HepG2 (cell line): ENCODE data around the gene RECQL. TPM values are rescaled to one million over a fixed set of nuclear protein-coding genes. Genes with fewer than 3 reads are reported as not detected.

Experiments used
- CBFB ChIP-seq: sonication (generic); formaldehyde crosslinking; IDR thresholded peaks from 2 replicates; pipeline ENCODE4 v1.4.0; 2020; ENCODE audit warnings: missing genetic modification reagents
- CCDC6 ChIP-seq: sonication (generic); formaldehyde crosslinking; IDR thresholded peaks from 2 replicates; pipeline ENCODE4 v1.8.1; 2022; ENCODE audit warnings: mild to moderate bottlenecking, missing genetic modification reagents, moderate library complexity
- ERF ChIP-seq: IDR thresholded peaks from 2 replicates; pipeline ENCODE4 v1.6.1; 2018; ENCODE audit warnings: missing biosample characterization, missing genetic modification reagents
- ESRRA ChIP-seq: sonication (generic); formaldehyde crosslinking; IDR thresholded peaks from 2 replicates; pipeline ENCODE4 v1.5.1; 2020; ENCODE audit warnings: mild to moderate bottlenecking, low read depth, missing genetic modification reagents
- RBFOX2 ChIP-seq: fragments of 200-400 bp; formaldehyde crosslinking; IDR thresholded peaks from 2 replicates; pipeline ENCODE4 v1.6.1; 2017; ENCODE audit warnings: low read depth, mild to moderate bottlenecking, low read length
- RNF2 ChIP-seq: fragments of 450-650 bp; conservative IDR thresholded peaks from 2 replicates; pipeline ENCODE4 v1.6.1; 2016; ENCODE audit warnings: low read depth
- TRIM24 ChIP-seq: sonication (generic); formaldehyde crosslinking; IDR thresholded peaks from 2 replicates; pipeline ENCODE4 v1.8.0; 2022; ENCODE audit warnings: mild to moderate bottlenecking, missing genetic modification reagents
- ZNF142 ChIP-seq: sonication (generic); formaldehyde crosslinking; IDR thresholded peaks from 2 replicates; pipeline ENCODE4 v1.4.0; 2020; ENCODE audit warnings: missing genetic modification reagents
- ZNF430 ChIP-seq: sonication (generic); formaldehyde crosslinking; IDR thresholded peaks from 2 replicates; pipeline ENCODE4 v1.9.0; 2021; ENCODE audit warnings: mild to moderate bottlenecking, missing genetic modification reagents
- ZNF569 ChIP-seq: sonication (generic); formaldehyde crosslinking; IDR thresholded peaks from 2 replicates; pipeline ENCODE4 v1.5.0; 2020; ENCODE audit warnings: mild to moderate bottlenecking, missing genetic modification reagents, moderate library complexity, borderline replicate concordance
- ZNF598 ChIP-seq: sonication (generic); formaldehyde crosslinking; IDR thresholded peaks from 2 replicates; pipeline ENCODE4 v1.5.1; 2020; ENCODE audit warnings: mild to moderate bottlenecking, missing genetic modification reagents, borderline replicate concordance
- ZNF616 ChIP-seq: sonication (generic); formaldehyde crosslinking; IDR thresholded peaks from 2 replicates; pipeline ENCODE4 v1.5.0; 2020; ENCODE audit warnings: low read depth, mild to moderate bottlenecking, missing genetic modification reagents
- polyA plus RNA-seq, 8 experiments: library from polyadenylated mRNA; depleted of rRNA in 3 of 8; stranded (reverse) in 7 of 8; unstranded in 1 of 8; fragments of >200 nt; fragmentation: Illumina TruSeq in 4 of 8; extraction: Trizol in 4 of 8; gene quantifications; 2 replicates each; pipeline versions ENCODE4 v1.2.1 to v1.2.3, GENCODE V29; 2011 to 2016; ENCODE audit warnings: low read depth in 4 of 8, missing spikeins in 1 of 8, mixed read lengths in 1 of 8; ENCODE audit not compliant: insufficient read depth in 1 of 8
- total RNA-seq, 5 experiments: library from RNA; depleted of rRNA; stranded (reverse); fragments of >200 nt; fragmentation: Illumina TruSeq; extraction: Trizol; gene quantifications; 2 replicates each; pipeline ENCODE4 v1.2.3, GENCODE V29; 2016; ENCODE audit warnings: low read depth in 1 of 5
- TF ChIP-seq, protein P1 (sequence below): sonication (generic); formaldehyde crosslinking; IDR thresholded peaks from 2 replicates; pipeline ENCODE4 v1.4.0; 2020; ENCODE audit warnings: missing genetic modification reagents, mild to moderate bottlenecking, borderline replicate concordance
- TF ChIP-seq, protein P2 (sequence below): IDR thresholded peaks from 2 replicates; pipeline ENCODE4 v1.6.1; 2016; ENCODE audit warnings: missing compliant biosample characterization, missing genetic modification reagents, borderline replicate concordance
- TF ChIP-seq, protein P3 (sequence below): sonication (generic); formaldehyde crosslinking; IDR thresholded peaks from 2 replicates; pipeline ENCODE4 v1.5.0; 2020; ENCODE audit warnings: mild to moderate bottlenecking, missing genetic modification reagents

RECQL gene
- total and polyA plus RNA-seq, 2 of the 13 experiments (the other 11 are each of a cell fraction or from before 2014, with no cell fraction given) = 7.2 to 41.5 TPM

DNA sequence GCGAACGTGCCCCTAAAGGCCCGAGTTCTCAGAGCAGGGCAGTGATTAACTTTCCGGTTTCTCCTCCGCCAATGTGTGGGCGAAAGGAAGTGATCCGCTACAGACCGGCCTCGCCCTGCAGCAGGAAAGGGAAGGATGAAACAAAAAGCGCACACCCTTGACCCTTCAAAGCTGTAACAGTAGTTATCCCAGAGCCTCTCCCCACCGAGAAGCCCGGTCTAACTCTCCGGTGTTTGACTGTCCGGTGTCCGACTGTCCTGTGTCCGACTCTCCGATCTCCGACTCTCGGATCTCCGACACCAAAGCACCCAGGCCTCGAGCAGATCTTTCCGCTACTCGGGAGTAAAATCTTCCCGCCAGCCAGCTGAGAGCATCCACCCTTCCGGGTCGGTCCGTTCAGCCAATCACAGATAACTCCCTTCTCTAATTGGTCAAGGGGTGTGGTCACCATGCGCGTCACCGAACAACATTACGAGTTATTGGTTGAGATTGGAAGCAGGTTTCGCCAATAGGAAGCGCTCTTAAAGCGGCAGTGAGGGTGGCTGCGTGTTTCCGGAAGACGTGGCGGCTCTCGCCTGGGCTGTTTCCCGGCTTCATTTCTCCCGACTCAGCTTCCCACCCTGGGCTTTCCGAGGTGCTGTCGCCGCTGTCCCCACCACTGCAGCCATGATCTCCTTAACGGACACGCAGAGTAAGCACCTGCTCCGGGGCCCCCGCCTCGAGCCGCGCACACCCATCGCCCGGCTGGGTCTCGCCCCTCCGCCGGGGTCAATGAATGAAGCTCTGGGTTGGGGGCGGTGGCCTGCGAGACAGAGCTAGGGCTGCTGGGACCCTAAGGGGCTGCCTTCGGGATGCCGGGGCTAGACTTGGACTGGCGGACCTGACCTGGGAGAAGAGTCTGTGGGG is at the start of gene RECQL, which contains the start of gene GOLT1B (continued):
- TF ChIP-seq, protein P1, sequence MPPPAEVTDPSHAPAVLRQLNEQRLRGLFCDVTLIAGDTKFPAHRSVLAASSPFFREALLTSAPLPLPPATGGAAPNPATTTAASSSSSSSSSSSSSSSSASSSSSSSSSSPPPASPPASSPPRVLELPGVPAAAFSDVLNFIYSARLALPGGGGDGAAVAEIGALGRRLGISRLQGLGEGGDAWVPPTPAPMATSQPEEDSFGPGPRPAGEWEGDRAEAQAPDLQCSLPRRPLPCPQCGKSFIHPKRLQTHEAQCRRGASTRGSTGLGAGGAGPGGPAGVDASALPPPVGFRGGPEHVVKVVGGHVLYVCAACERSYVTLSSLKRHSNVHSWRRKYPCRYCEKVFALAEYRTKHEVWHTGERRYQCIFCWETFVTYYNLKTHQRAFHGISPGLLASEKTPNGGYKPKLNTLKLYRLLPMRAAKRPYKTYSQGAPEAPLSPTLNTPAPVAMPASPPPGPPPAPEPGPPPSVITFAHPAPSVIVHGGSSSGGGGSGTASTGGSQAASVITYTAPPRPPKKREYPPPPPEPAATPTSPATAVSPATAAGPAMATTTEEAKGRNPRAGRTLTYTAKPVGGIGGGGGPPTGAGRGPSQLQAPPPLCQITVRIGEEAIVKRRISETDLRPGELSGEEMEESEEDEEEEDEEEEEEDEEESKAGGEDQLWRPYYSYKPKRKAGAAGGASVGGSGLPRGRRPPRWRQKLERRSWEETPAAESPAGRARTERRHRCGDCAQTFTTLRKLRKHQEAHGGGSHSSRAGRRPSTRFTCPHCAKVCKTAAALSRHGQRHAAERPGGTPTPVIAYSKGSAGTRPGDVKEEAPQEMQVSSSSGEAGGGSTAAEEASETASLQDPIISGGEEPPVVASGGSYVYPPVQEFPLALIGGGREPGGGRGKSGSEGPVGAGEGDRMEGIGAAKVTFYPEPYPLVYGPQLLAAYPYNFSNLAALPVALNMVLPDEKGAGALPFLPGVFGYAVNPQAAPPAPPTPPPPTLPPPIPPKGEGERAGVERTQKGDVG (CRISPR knock-in tag) = peak; percentile 27; the same call in 1 of the 2 replicates
- TF ChIP-seq ZNF616 (CRISPR knock-in tag) (no peak), TRIM24 (CRISPR knock-in tag) (no peak), ZNF142 (peak; percentile 80; the same call in 1 of the 2 replicates), CBFB (CRISPR knock-in tag) (no peak; the same call in 1 of the 2 replicates), ESRRA (CRISPR knock-in tag) (no peak), CCDC6 (CRISPR knock-in tag) (peak; percentile 62; the same call in 1 of the 2 replicates), ERF (CRISPR knock-in tag) (0 out of 2 replicates have a peak, but pooled peaks have one; percentile 40), RNF2 (peak; percentile 58; the same call in 1 of the 2 replicates), RBFOX2 (peak; percentile 80), ZNF598 (CRISPR knock-in tag) (peak; percentile 50; the same call in 1 of the 2 replicates), ZNF430 (peak; percentile 29; the same call in 1 of the 2 replicates), ZNF569 (CRISPR knock-in tag) (no peak)
- TF ChIP-seq, protein P2, sequence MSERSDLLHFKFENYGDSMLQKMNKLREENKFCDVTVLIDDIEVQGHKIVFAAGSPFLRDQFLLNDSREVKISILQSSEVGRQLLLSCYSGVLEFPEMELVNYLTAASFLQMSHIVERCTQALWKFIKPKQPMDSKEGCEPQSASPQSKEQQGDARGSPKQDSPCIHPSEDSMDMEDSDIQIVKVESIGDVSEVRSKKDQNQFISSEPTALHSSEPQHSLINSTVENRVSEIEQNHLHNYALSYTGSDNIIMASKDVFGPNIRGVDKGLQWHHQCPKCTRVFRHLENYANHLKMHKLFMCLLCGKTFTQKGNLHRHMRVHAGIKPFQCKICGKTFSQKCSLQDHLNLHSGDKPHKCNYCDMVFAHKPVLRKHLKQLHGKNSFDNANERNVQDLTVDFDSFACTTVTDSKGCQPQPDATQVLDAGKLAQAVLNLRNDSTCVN (CRISPR knock-in tag) = 0 out of 2 replicates have a peak, but pooled peaks have one; percentile 32
- TF ChIP-seq, protein P3, sequence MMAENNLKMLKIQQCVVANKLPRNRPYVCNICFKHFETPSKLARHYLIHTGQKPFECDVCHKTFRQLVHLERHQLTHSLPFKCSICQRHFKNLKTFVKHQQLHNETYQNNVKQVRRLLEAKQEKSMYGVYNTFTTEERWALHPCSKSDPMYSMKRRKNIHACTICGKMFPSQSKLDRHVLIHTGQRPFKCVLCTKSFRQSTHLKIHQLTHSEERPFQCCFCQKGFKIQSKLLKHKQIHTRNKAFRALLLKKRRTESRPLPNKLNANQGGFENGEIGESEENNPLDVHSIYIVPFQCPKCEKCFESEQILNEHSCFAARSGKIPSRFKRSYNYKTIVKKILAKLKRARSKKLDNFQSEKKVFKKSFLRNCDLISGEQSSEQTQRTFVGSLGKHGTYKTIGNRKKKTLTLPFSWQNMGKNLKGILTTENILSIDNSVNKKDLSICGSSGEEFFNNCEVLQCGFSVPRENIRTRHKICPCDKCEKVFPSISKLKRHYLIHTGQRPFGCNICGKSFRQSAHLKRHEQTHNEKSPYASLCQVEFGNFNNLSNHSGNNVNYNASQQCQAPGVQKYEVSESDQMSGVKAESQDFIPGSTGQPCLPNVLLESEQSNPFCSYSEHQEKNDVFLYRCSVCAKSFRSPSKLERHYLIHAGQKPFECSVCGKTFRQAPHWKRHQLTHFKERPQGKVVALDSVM (CRISPR knock-in tag) = 0 out of 2 replicates have a peak, but pooled peaks have one; percentile 26
